Common myeloid progenitor, CD34-positive (primary cell): ENCODE data around the gene EPB41L5.
"Not testable (repeated sequence)": the region's sequence is repeated elsewhere in the genome, so short reads cannot be mapped to it uniquely, and the experiment has no call there.

Experiments
- CTCF ChIA-PET: fragments of 350-600 bp; sonication (Branson Sonifier 250); formaldehyde crosslinking; loops from one replicate; lab custom pipeline; 2021; ENCODE audit warnings: antibody characterized with exemption; lab: Charles Lee
- POLR2A ChIA-PET: fragments of 350-600 bp; sonication (Branson Sonifier 250); formaldehyde crosslinking; loops from one replicate; lab custom pipeline; 2021; ENCODE audit warnings: antibody characterized with exemption; lab: Charles Lee
- DNase-seq, 3 donors: peaks; one replicate each; pipeline versions ENCODE4 v3.0.0 to v3.0.0-alpha.2; 2013
- H3K27ac ChIP-seq, 2 experiments: 1 replicate in 1 of 2; 2 replicates in 1 of 2; pipeline ENCODE4 v1.7.0; 2013; ENCODE audit warnings: inconsistent platforms in 2 of 2, low read length in 2 of 2, mild to moderate bottlenecking in 2 of 2, low read depth in 1 of 2, moderate library complexity in 1 of 2; ENCODE audit not compliant: severe bottlenecking in 2 of 2, insufficient read depth in 1 of 2, poor library complexity in 1 of 2
- H3K27me3 ChIP-seq, 5 experiments: replicated peaks in 2 of 5; 1 replicate in 3 of 5; 2 replicates in 2 of 5; pipeline versions ENCODE4 v1.6.1 to v1.7.0; 2013; ENCODE audit warnings: low read length in 4 of 5, mild to moderate bottlenecking in 2 of 5, moderate library complexity in 2 of 5, inconsistent platforms in 1 of 5; ENCODE audit not compliant: insufficient read depth in 5 of 5, control insufficient read depth in 4 of 5
- H3K36me3 ChIP-seq, 4 experiments: 1 replicate in 2 of 4; 2 replicates in 2 of 4; pipeline versions ENCODE4 v1.6.1 to v1.7.0; 2013; ENCODE audit warnings: low read length in 3 of 4, control low read depth in 1 of 4, mild to moderate bottlenecking in 1 of 4; ENCODE audit not compliant: control insufficient read depth in 4 of 4, insufficient read depth in 4 of 4
- H3K4me1 ChIP-seq, 4 experiments: 1 replicate in 3 of 4; 2 replicates in 1 of 4; pipeline versions ENCODE4 v1.6.1 to v1.7.1; 2013; ENCODE audit warnings: low read length in 3 of 4, mild to moderate bottlenecking in 3 of 4, control low read depth in 1 of 4, inconsistent platforms in 1 of 4, moderate library complexity in 1 of 4; ENCODE audit not compliant: control insufficient read depth in 4 of 4, insufficient read depth in 4 of 4; ENCODE audit errors: control extremely low read depth in 1 of 4
- H3K4me3 ChIP-seq, 7 experiments: 1 replicate in 4 of 7; 2 replicates in 3 of 7; pipeline versions ENCODE4 v1.5.1 to v1.7.0; 2013; ENCODE audit warnings: mild to moderate bottlenecking in 7 of 7, low read length in 6 of 7, moderate library complexity in 6 of 7, inconsistent platforms in 2 of 7, low read depth in 2 of 7, control low read depth in 1 of 7; ENCODE audit not compliant: insufficient read depth in 4 of 7, control insufficient read depth in 1 of 7; ENCODE audit errors: extremely low read depth in 1 of 7
- H3K9me3 ChIP-seq, 5 experiments: 1 replicate in 4 of 5; 2 replicates in 1 of 5; pipeline versions ENCODE4 v1.6.1 to v1.7.1; 2013; ENCODE audit warnings: low read length in 4 of 5, mild to moderate bottlenecking in 2 of 5, inconsistent platforms in 1 of 5, low read depth in 1 of 5, moderate library complexity in 1 of 5; ENCODE audit not compliant: control insufficient read depth in 4 of 5, insufficient read depth in 2 of 5; ENCODE audit errors: control extremely low read depth in 1 of 5
- WGBS: methylation state at CpG from one replicate; pipeline ENCODE4 v1.1.5; 2013; ENCODE audit not compliant: insufficient coverage; 5-methylcytosine and 5-hydroxymethylcytosine counted together

EPB41L5 gene

GRCh38 chr2:120064664-120065063 lies 51.8 kb downstream of the EPB41L5 start:
- ChIA-PET POLR2A (interaction anchor here (0.6 kb wide), 1 partner anchor 115 kb away, joined by 3 read pairs; no protein-coding TSS in a partner anchor), CTCF (no interaction called here)
- no peak for DNase-seq
- no CpG with 5 or more reads among the region's 1 CpG for WGBS
- no peak overlapping the region for H3K27ac ChIP-seq
- H3K4me1 ChIP-seq, result no peaks in the 10 kb centered on the region
- no peak overlapping the region for H3K4me3 ChIP-seq
- no peaks in the 10 kb centered on the region for H3K27me3 ChIP-seq
- H3K9me3 ChIP-seq, result peaks cover 0 to 3% (median 0%) of the 10 kb centered on the region in 5 experiments
- H3K36me3 ChIP-seq, result no peaks in the 10 kb centered on the region

- no peak for DNase-seq
- H3K4me1 ChIP-seq, result no peaks in the 10 kb centered on the region
- CTCF ChIA-PET, result no interaction called here
- POLR2A ChIA-PET, result no interaction called here
- H3K36me3 ChIP-seq, result no peaks in the 10 kb centered on the region
- no peak overlapping the region for H3K4me3 ChIP-seq
- no peak overlapping the region for H3K27ac ChIP-seq
- H3K27me3 ChIP-seq, result no peaks in the 10 kb centered on the region
- 95% methylated on average over 4 of the region's 6 CpGs for WGBS
- H3K9me3 ChIP-seq, result peaks cover 0 to 3% (median 0%) of the 10 kb centered on the region in 5 experiments
Observed at GRCh38 chr2:120066800-120067547, 54.1 kb downstream of the EPB41L5 start.

- DNase-seq, H3K4me3 ChIP-seq, H3K4me1 ChIP-seq, H3K27ac ChIP-seq, H3K27me3 ChIP-seq, H3K9me3 ChIP-seq, CTCF ChIA-PET, H3K36me3 ChIP-seq, POLR2A ChIA-PET: not testable (repeated sequence)
- 97% methylated on average over 18 of the region's 20 CpGs for WGBS
Observed at GRCh38 chr2:120068040-120068658, 55.3 kb downstream of the EPB41L5 start.

- Histone ChIP-seq H3K9me3 (no peaks in the 10 kb centered on the region), H3K27me3 (no peaks in the 10 kb centered on the region), H3K4me1 (no peaks in the 10 kb centered on the region), H3K27ac (no peak overlapping the region), H3K4me3 (no peak overlapping the region), H3K36me3 (no peaks in the 10 kb centered on the region)
- DNase-seq, result no peak
- WGBS, result no CpG with 5 or more reads among the region's 1 CpG
- ChIA-PET POLR2A (no interaction called here), CTCF (no interaction called here)
Observed at GRCh38 chr2:120075545-120075944, 62.7 kb downstream of the EPB41L5 start.

- CTCF ChIA-PET, result no interaction called here
- no peaks in the 10 kb centered on the region for H3K36me3 ChIP-seq
- no peaks in the 10 kb centered on the region for H3K9me3 ChIP-seq
- H3K27me3 ChIP-seq, result no peaks in the 10 kb centered on the region
- POLR2A ChIA-PET, result no interaction called here
- no peak for DNase-seq
- H3K27ac ChIP-seq, result no peak overlapping the region
- WGBS, result 80% methylated on average over 1 of the region's 3 CpGs
- no peaks in the 10 kb centered on the region for H3K4me1 ChIP-seq
- H3K4me3 ChIP-seq, result no peak overlapping the region
Observed at GRCh38 chr2:120077896-120078295, 65.0 kb downstream of the EPB41L5 start.

GRCh38 chr2:120079647-120080046 lies 66.8 kb downstream of the EPB41L5 start:
- no peaks in the 10 kb centered on the region for H3K4me1 ChIP-seq
- WGBS, result no CpG with 5 or more reads among the region's 2 CpGs
- H3K27me3 ChIP-seq, result no peaks in the 10 kb centered on the region
- no peak for DNase-seq
- H3K36me3 ChIP-seq, result no peaks in the 10 kb centered on the region
- CTCF ChIA-PET, result no interaction called here
- no peaks in the 10 kb centered on the region for H3K9me3 ChIP-seq
- H3K4me3 ChIP-seq, result no peak overlapping the region
- H3K27ac ChIP-seq, result no peak overlapping the region
- POLR2A ChIA-PET, result no interaction called here

GRCh38 chr2:120091436-120091835 lies 78.6 kb downstream of the EPB41L5 start:
- H3K9me3 ChIP-seq, result peaks cover 0 to 2% (median 0%) of the 10 kb centered on the region in 5 experiments
- no peaks in the 10 kb centered on the region for H3K27me3 ChIP-seq
- H3K4me3 ChIP-seq, result no peak overlapping the region
- no peaks in the 10 kb centered on the region for H3K4me1 ChIP-seq
- WGBS, result 92% methylated on average over 2 of the region's 3 CpGs
- POLR2A ChIA-PET, result no interaction called here
- CTCF ChIA-PET, result no interaction called here
- no peaks in the 10 kb centered on the region for H3K36me3 ChIP-seq
- H3K27ac ChIP-seq, result no peak overlapping the region
- DNase-seq, result no peak
